Fibroblast of the aortic adventitia (primary cell): ENCODE data around the gene LDLRAD3. TPM values are rescaled to one million over a fixed set of nuclear protein-coding genes. Genes with fewer than 3 reads are reported as not detected.

ENCODE experiments used
- DNase-seq: peaks from one replicate; pipeline ENCODE4 v3.0.0-alpha.2; 2010; ENCODE audit warnings: low read depth
- H3K4me3 ChIP-seq: 2 replicates; pipeline ENCODE4 v1.5.1; 2011; ENCODE audit warnings: low read depth, mild to moderate bottlenecking, control low read depth, low read length, moderate library complexity
- total RNA-seq: library from RNA; depleted of rRNA; stranded (reverse); fragments of >200 nt; gene quantifications from 2 replicates; pipeline ENCODE4 v1.2.3, GENCODE V29; 2012; ENCODE audit warnings: low replicate concordance
- TF ChIP-seq, protein P1 (sequence below): IDR thresholded peaks from 2 replicates; pipeline ENCODE4 v1.5.1; 2011; ENCODE audit warnings: mild to moderate bottlenecking, low read length, control low read depth, inconsistent platforms; ENCODE audit not compliant: insufficient read depth

Gene LDLRAD3
- total RNA-seq, 1 donor, result 10.8 TPM

- no peak for DNase-seq
- TF ChIP-seq, protein P1, sequence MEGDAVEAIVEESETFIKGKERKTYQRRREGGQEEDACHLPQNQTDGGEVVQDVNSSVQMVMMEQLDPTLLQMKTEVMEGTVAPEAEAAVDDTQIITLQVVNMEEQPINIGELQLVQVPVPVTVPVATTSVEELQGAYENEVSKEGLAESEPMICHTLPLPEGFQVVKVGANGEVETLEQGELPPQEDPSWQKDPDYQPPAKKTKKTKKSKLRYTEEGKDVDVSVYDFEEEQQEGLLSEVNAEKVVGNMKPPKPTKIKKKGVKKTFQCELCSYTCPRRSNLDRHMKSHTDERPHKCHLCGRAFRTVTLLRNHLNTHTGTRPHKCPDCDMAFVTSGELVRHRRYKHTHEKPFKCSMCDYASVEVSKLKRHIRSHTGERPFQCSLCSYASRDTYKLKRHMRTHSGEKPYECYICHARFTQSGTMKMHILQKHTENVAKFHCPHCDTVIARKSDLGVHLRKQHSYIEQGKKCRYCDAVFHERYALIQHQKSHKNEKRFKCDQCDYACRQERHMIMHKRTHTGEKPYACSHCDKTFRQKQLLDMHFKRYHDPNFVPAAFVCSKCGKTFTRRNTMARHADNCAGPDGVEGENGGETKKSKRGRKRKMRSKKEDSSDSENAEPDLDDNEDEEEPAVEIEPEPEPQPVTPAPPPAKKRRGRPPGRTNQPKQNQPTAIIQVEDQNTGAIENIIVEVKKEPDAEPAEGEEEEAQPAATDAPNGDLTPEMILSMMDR, result no peak
- no peak overlapping the region for H3K4me3 ChIP-seq
These were observed 202.6 kb downstream of the LDLRAD3 start for GRCh38 chr11:36146437-36146836.

GRCh38 chr11:36147491-36147890 lies 203.6 kb downstream of the LDLRAD3 start:
- DNase-seq, result no peak
- TF ChIP-seq, protein P1, result no peak
- no peak overlapping the region for H3K4me3 ChIP-seq

- TF ChIP-seq, protein P1, result no peak
- DNase-seq, result no peak
- no peak overlapping the region for H3K4me3 ChIP-seq
These were observed 204.8 kb downstream of the LDLRAD3 start for GRCh38 chr11:36148701-36149100.

- H3K4me3 ChIP-seq, result no peak overlapping the region
These were observed 205.8 kb downstream of the LDLRAD3 start for GRCh38 chr11:36149538-36150242.

GRCh38 chr11:36150986-36151385 lies 207.1 kb downstream of the LDLRAD3 start:
- TF ChIP-seq, protein P1, result no peak
- H3K4me3 ChIP-seq, result no peak overlapping the region
- peak; percentile 52 for DNase-seq

More at GRCh38 chr11:36149538-36150242, 205.8 kb downstream of the LDLRAD3 start:
- TF ChIP-seq, protein P1, result peak; percentile 67
- DNase-seq, result peak; percentile 98

DNA sequence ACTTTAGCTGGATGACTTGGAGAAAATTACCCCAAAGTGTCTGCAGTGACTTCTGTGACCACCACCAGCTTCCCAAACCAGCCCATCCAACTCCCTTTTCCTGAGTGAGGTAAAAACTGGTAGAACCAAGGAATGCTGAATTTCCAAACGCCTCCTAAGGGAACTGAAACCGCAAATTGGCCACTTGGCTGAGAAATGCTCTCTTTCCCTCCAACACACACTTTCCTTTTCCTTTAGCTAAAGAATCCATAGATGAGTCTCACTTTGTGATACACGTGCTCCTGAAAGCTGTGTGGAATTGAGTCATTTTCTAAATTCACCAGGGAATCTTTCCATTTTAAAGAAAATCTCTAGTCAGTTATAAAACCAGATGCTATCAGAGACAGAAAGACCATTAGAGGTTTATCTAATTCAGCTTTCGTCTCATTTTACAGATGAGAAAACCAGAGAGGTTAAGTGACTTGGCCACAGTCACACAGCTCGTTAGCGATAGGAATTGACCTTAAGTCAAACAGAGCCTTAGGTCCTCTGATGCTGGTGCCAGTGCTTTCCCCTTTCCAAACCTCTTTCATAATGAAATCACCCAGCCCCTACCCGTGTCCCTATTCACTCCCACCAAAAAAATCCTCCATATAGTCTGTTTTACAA lies 208.2 kb downstream of the LDLRAD3 start:
- DNase-seq, result peak; percentile 11
- no peak overlapping the region for H3K4me3 ChIP-seq
- TF ChIP-seq, protein P1, result no peak
